HepG2 (cell line): ENCODE measurements around the gene KANK4. TPM values are rescaled to one million over a fixed set of nuclear protein-coding genes. Genes with fewer than 3 reads are reported as not detected.
A peak's percentile ranks its signal among the peaks of the same experiment; 100 is the strongest.

ENCODE experiments used
- ATAC-seq: fragments of 200-7000 bp; cut with Tn5 transposase; 3 replicates; pipeline ENCODE4 v1.9.1; 2020; ENCODE audit warnings: mild to moderate bottlenecking, moderate library complexity
- BruUV-seq: library from RNA; stranded (reverse); fragments of 400-500 nt; replicated peaks from 2 replicates; lab custom pipeline; 2021; lab: Mats Ljungman, UMichigan
- CTCF ChIA-PET: fragments of 300-600 bp; formaldehyde crosslinking; extraction: SDS; loops from one replicate; lab custom pipeline; 2021; ENCODE audit warnings: low total read pairs, inconsistent platforms, low intra/inter-chr PET ratio; lab: Yijun Ruan, JAX
- POLR2A ChIA-PET: fragments of 350-600 bp; sonication (Branson Sonifier 250); formaldehyde crosslinking; loops from one replicate; lab custom pipeline; 2020; ENCODE audit warnings: antibody characterized with exemption, inconsistent platforms; lab: Yijun Ruan, JAX
- DNase-seq: peaks from one replicate; pipeline ENCODE4 v3.0.0-alpha.2; 2015; ENCODE audit warnings: low spot score
- FAIRE-seq: peaks from 3 replicates; lab custom pipeline; 2011; peaks lifted over from hg19 to GRCh38; lab: Jason Lieb, UNC
- H2AFZ ChIP-seq: one replicate; pipeline ENCODE4 v1.6.1; 2011; ENCODE audit warnings: low read length, inconsistent platforms
- H3K27ac ChIP-seq: fragments of 300-600 bp; 3 replicates; pipeline ENCODE4 v1.8.0; 2011; ENCODE audit warnings: mixed run types, mild to moderate bottlenecking, mixed read lengths, low read length, inconsistent platforms; ENCODE audit not compliant: insufficient read depth; ENCODE audit errors: extremely low read length
- H3K27me3 ChIP-seq, 2 experiments: fragments of 200-600 bp in 1 of 2; 2 replicates in 1 of 2; 3 replicates in 1 of 2; pipeline versions ENCODE4 v1.6.0 to v1.8.0; 2011; ENCODE audit warnings: low read length in 2 of 2, mild to moderate bottlenecking in 2 of 2, moderate library complexity in 2 of 2, inconsistent platforms in 1 of 2; ENCODE audit not compliant: insufficient read depth in 2 of 2, control insufficient read depth in 1 of 2
- H3K36me3 ChIP-seq, 2 experiments: fragments of 200-600 bp in 1 of 2; replicated peaks in 1 of 2; 2 replicates in 1 of 2; 3 replicates in 1 of 2; pipeline versions ENCODE4 v1.5.1 to v1.8.0; 2011; ENCODE audit warnings: low read length in 2 of 2, inconsistent platforms in 1 of 2; ENCODE audit not compliant: insufficient read depth in 2 of 2, control insufficient read depth in 1 of 2
- H3K4me1 ChIP-seq: 2 replicates; pipeline ENCODE4 v1.5.1; 2012; ENCODE audit warnings: low read length, inconsistent platforms; ENCODE audit not compliant: insufficient read depth
- H3K4me2 ChIP-seq: 2 replicates; pipeline ENCODE4 v1.6.0; 2011; ENCODE audit warnings: low read depth, low read length, inconsistent platforms
- H3K4me3 ChIP-seq, 3 experiments: fragments of 200-600 bp in 1 of 3; sonication (generic), shearing (Covaris generic) in 1 of 3; replicated peaks in 1 of 3; 2 replicates each; pipeline ENCODE4 v1.5.1; 2011 to 2016; ENCODE audit warnings: low read length in 3 of 3, inconsistent platforms in 2 of 3, low read depth in 2 of 3, mild to moderate bottlenecking in 2 of 3, control low read depth in 1 of 3, mixed read lengths in 1 of 3; ENCODE audit not compliant: insufficient read depth in 1 of 3
- H3K79me2 ChIP-seq: one replicate; pipeline ENCODE4 v1.6.1; 2011; ENCODE audit warnings: low read length, inconsistent platforms; ENCODE audit not compliant: insufficient read depth
- H3K9ac ChIP-seq: 2 replicates; pipeline ENCODE4 v1.6.0; 2011; ENCODE audit warnings: mild to moderate bottlenecking, low read depth, low read length, inconsistent platforms; ENCODE audit not compliant: insufficient read depth
- H3K9me3 ChIP-seq: 2 replicates; pipeline ENCODE4 v1.5.1; 2012; ENCODE audit warnings: mild to moderate bottlenecking, low read length
- H4K20me1 ChIP-seq: 2 replicates; pipeline ENCODE4 v1.6.0; 2011; ENCODE audit warnings: inconsistent platforms, mild to moderate bottlenecking, low read length, moderate library complexity; ENCODE audit not compliant: insufficient read depth
- AGO2 ChIP-seq: fragments of 200-400 bp; formaldehyde crosslinking; optimal IDR thresholded peaks from 2 replicates; pipeline ENCODE3; 2017; ENCODE audit warnings: mild to moderate bottlenecking, low read depth, low read length, moderate library complexity
- MED13 ChIP-seq: sonication (generic); formaldehyde crosslinking; IDR thresholded peaks from 2 replicates; pipeline ENCODE4 v1.5.0; 2020; ENCODE audit warnings: missing genetic modification reagents
- RERE ChIP-seq: IDR thresholded peaks from 2 replicates; pipeline ENCODE4 v1.6.1; 2016; ENCODE audit warnings: low read depth, missing genetic modification reagents, missing compliant biosample characterization
- RFX1 ChIP-seq: fragments of 450-650 bp; IDR thresholded peaks from 2 replicates; pipeline ENCODE4 v1.6.1; 2017
- ZNF768 ChIP-seq: sonication (generic); formaldehyde crosslinking; IDR thresholded peaks from 2 replicates; pipeline ENCODE4 v1.4.0; 2020; ENCODE audit warnings: missing genetic modification reagents
- WGBS: methylation state at CpG from one replicate; pipeline ENCODE4 v1.1.6; 2017; ENCODE audit warnings: low lambda C conversion rate; 5-methylcytosine and 5-hydroxymethylcytosine counted together
- in situ Hi-C: cut with HindIII; loops from 2 replicates; pipeline ENCODE4 v1.10.0; 2017; ENCODE audit warnings: low pct_unique_long_range_greater_than_20kb; ENCODE audit not compliant: extremely low pct_ligation_motif_present
- intact Hi-C: fragments of 100-400 bp; cut with micrococcal nuclease; formaldehyde crosslinking; loops from one replicate; pipeline ENCODE4 v1.10.0; 2022; ENCODE audit not compliant: unreplicated experiment
- polyA plus RNA-seq, 8 experiments: library from polyadenylated mRNA; depleted of rRNA in 3 of 8; stranded (reverse) in 7 of 8; unstranded in 1 of 8; fragments of >200 nt; fragmentation: Illumina TruSeq in 4 of 8; extraction: Trizol in 4 of 8; gene quantifications; 2 replicates each; pipeline versions ENCODE4 v1.2.1 to v1.2.3, GENCODE V29; 2011 to 2016; ENCODE audit warnings: low read depth in 4 of 8, missing spikeins in 1 of 8, mixed read lengths in 1 of 8; ENCODE audit not compliant: insufficient read depth in 1 of 8
- total RNA-seq, 5 experiments: library from RNA; depleted of rRNA; stranded (reverse); fragments of >200 nt; fragmentation: Illumina TruSeq; extraction: Trizol; gene quantifications; 2 replicates each; pipeline ENCODE4 v1.2.3, GENCODE V29; 2016; ENCODE audit warnings: low read depth in 1 of 5

The KANK4 gene
- total and polyA plus RNA-seq, 2 of the 13 experiments (the other 11 are each of a cell fraction or from before 2014, with no cell fraction given), result 16.1 to 25.7 TPM

GRCh38 chr1:62304515-62304914 lies 14.7 kb downstream of the KANK4 start:
- intact Hi-C loops, result no loop called here
- FAIRE-seq (no peak), ATAC-seq (no peak), DNase-seq (no peak)
- BruUV-seq, result no TSS peak
- H3K4me2 ChIP-seq, result no peak overlapping the region
- no peak overlapping the region for H2AFZ ChIP-seq
- H3K36me3 ChIP-seq, result peaks cover 4 to 16% of the 10 kb centered on the region in 2 experiments; a peak in 4 of 5 replicates
- no peak overlapping the region for H3K4me3 ChIP-seq
- WGBS, result over 99% methylated on average over 7 of the region's 7 CpGs
- H3K4me1 ChIP-seq, result peaks cover 22% of the 10 kb centered on the region
- ChIA-PET CTCF (no interaction called here), POLR2A (no interaction called here)
- H3K9ac ChIP-seq, result no peak overlapping the region
- H3K79me2 ChIP-seq, result peaks cover 26% of the 10 kb centered on the region
- in situ Hi-C loops, result no loop called here
- peaks cover under 1% of the 10 kb centered on the region; the same call in 1 of the 2 replicates for H4K20me1 ChIP-seq
- H3K9me3 ChIP-seq, result no peaks in the 10 kb centered on the region
- H3K27me3 ChIP-seq, result no peaks in the 10 kb centered on the region; a peak in 1 of 5 replicates
- H3K27ac ChIP-seq, result no peak overlapping the region
- no peak for TF ChIP-seq MED13 (CRISPR knock-in tag)
- peak; percentile 67 for TF ChIP-seq ZNF768

GRCh38 chr1:62301726-62302390 lies 17.4 kb downstream of the KANK4 start:
- ChIA-PET CTCF (no interaction called here), POLR2A (interaction anchor here (0.8 kb wide), 1 partner anchor 9 kb away, joined by 3 read pairs; no protein-coding TSS in a partner anchor)
- peaks cover 0 to 7% of the 10 kb centered on the region in 2 experiments; a peak in 3 of 5 replicates for H3K36me3 ChIP-seq
- no peak for FAIRE-seq
- in situ Hi-C loops (no loop called here), intact Hi-C loops (no loop called here)
- no peak for TF ChIP-seq RERE
- TF ChIP-seq RFX1, result no peak
- no peak for TF ChIP-seq AGO2
- no peak for ATAC-seq
- no peaks in the 10 kb centered on the region; a peak in 1 of 5 replicates for H3K27me3 ChIP-seq
- H4K20me1 ChIP-seq, result no peaks in the 10 kb centered on the region
- H2AFZ ChIP-seq, result no peak overlapping the region
- 97% methylated on average over 8 of the region's 8 CpGs for WGBS
- BruUV-seq, result no TSS peak
- no peaks in the 10 kb centered on the region for H3K9me3 ChIP-seq
- no peak overlapping the region for H3K27ac ChIP-seq
- H3K4me1 ChIP-seq, result peaks cover 36% of the 10 kb centered on the region
- DNase-seq, result no peak
- no peak overlapping the region for H3K4me3 ChIP-seq
- no peak overlapping the region for H3K9ac ChIP-seq
- H3K79me2 ChIP-seq, result peaks cover 22% of the 10 kb centered on the region
- no peak overlapping the region for H3K4me2 ChIP-seq
